Motor neuron (in vitro differentiated cells): Measurements from ENCODE around the gene CHD9. TPM values are rescaled to one million over a fixed set of nuclear protein-coding genes. Genes with fewer than 3 reads are reported as not detected.

Experiments
- ATAC-seq, 8 experiments: fragments of 200-7000 bp; cut with Tn5 transposase; replicated peaks in 6 of 8; 2 replicates each; pipeline ENCODE4 v1.8.0; 2021; ENCODE audit warnings: mild to moderate bottlenecking in 8 of 8, moderate library complexity in 8 of 8
- H3K27ac ChIP-seq, 2 donors: fragments of 250-450 bp; sonication (Bioruptor Pico); 2 replicates each; pipeline ENCODE4 v1.9.0; 2021; ENCODE audit warnings: antibody characterized with exemption in 2 of 2, mild to moderate bottlenecking in 2 of 2, moderate library complexity in 1 of 2
- H3K4me1 ChIP-seq, 2 donors: fragments of 250-450 bp; sonication (Bioruptor Pico); replicated peaks in 1 of 2; 2 replicates each; pipeline ENCODE4 v1.6.1; 2021; ENCODE audit warnings: antibody characterized with exemption in 2 of 2, mild to moderate bottlenecking in 2 of 2, moderate library complexity in 1 of 2
- H3K4me3 ChIP-seq, 5 donors: fragments of 250-450 bp; sonication (Bioruptor Pico); 2 replicates each; pipeline ENCODE4 v1.9.0; 2021; ENCODE audit warnings: antibody characterized with exemption in 5 of 5, mild to moderate bottlenecking in 5 of 5, moderate library complexity in 4 of 5
- WGBS, 10 experiments: fragments of 450-650 bp; shearing (Covaris generic); methylation state at CpG; one replicate each; pipeline ENCODE4 v1.0.0; 2022; 5-methylcytosine and 5-hydroxymethylcytosine counted together
- in situ Hi-C, 9 experiments: fragments of 400-800 bp; cut with MboI; loops; one replicate each; pipeline ENCODE4 v1.15.0; 2021; ENCODE audit warnings: low sequenced_read_pairs in 9 of 9, low pct_unique_long_range_greater_than_20kb in 2 of 9; ENCODE audit not compliant: unreplicated experiment in 9 of 9
- total RNA-seq, 8 experiments: library from RNA; unstranded; fragments of 300-600 nt; gene quantifications; 2 replicates each; pipeline versions ENCODE4 v1.2.3 to v1.2.4, GENCODE V29; 2022

The CHD9 gene
- total RNA-seq, 8 experiments from 2014 or later = 57.0 to 109 (median 65.7) TPM

DNA sequence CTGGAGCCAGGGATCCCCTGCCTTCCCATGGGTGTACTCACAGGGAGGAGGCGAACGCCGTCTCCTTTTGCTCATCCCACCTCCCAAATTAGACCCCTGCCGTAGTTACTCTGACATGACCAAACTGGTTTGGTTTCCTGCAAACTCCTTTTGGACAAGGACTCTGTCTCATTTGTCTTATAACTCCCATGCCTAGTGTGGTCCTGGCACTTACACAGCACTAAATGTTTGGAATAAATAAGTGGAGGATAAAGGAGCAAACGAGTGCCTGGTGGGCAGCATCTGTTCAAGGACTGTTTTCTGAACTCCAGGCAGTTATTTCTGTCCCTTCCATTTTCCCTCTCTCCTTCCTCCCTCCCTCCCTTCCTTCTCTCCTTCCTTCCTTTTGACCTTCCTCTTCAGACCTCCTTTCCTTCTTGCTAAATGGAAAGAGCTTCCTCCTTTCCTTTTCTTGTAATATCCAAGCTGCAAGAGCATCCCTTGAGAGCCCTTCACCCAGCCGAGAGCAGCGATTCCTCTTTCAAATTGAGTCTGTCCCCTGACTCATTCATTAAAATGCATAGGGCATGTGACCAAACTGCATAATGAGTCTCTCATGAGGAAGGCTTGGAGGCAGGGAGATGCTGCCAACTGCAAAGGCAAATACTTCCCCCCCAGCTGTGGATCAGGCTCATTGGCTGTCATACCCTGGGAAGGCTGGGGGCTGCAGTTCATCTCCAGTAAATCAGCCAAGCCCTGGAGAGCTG is 36.8 kb downstream of the CHD9 start:
- ATAC-seq = peak; percentile 60 to 100 (median 99)
- peak overlapping the region in 3 of 5 donors; percentile 3 to 21 (median 9) for H3K4me3 ChIP-seq
- H3K27ac ChIP-seq = peak overlapping the region; percentile 26
- peaks cover 6 to 16% of the 10 kb centered on the region in 2 donors for H3K4me1 ChIP-seq
- in situ Hi-C loops = no loop called here
- 0 to 70% (median 2%) methylated on average over 1 to 7 of the region's 7 CpGs; no CpG with 5 or more reads in 1 of the 10 experiments for WGBS, 10 experiments

DNA sequence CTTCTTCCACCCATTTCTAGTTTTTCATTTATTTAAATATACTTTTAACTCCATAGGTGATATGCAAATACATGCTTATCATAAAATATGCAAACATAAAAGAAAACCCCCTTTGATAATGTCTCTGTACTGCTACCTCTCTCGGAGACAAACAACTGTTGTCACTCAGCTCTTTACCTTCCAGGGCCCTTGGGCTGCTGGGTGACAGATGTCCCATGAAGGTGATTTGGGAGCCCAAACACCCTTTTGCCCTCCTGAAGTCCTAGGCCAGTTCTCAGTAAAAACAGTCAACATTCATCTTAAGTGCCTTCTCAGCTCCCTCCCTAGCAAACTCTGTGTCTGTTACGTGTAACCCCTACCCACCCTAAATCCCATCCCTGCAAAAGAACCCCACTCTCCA is 37.5 kb downstream of the CHD9 start:
- ATAC-seq = peak in 6 of 8 experiments; percentile 7 to 51 (median 41)
- H3K4me1 ChIP-seq = peaks cover 6 to 9% of the 10 kb centered on the region in 2 donors
- H3K4me3 ChIP-seq = peak overlapping the region in 3 of 5 donors; percentile 1 to 21 (median 3)
- WGBS, 10 experiments = 0 to 100% (median 67%) methylated on average over 1 to 2 of the region's 2 CpGs; no CpG with 5 or more reads in 3 of the 10 experiments
- in situ Hi-C loops = no loop called here
- peak overlapping the region in 1 of 2 donors; percentile 6 for H3K27ac ChIP-seq

- 17 to 100% (median 85%) methylated on average over 1 to 5 of the region's 5 CpGs; no CpG with 5 or more reads in 1 of the 10 experiments for WGBS, 10 experiments
- no peak for ATAC-seq
- Histone ChIP-seq H3K4me3 (no peak overlapping the region), H3K27ac (no peak overlapping the region), H3K4me1 (peaks cover 6 to 8% of the 10 kb centered on the region in 2 donors)
- in situ Hi-C loops = no loop called here
These were observed 38.5 kb downstream of the CHD9 start for GRCh38 chr16:53093162-53093744.

DNA sequence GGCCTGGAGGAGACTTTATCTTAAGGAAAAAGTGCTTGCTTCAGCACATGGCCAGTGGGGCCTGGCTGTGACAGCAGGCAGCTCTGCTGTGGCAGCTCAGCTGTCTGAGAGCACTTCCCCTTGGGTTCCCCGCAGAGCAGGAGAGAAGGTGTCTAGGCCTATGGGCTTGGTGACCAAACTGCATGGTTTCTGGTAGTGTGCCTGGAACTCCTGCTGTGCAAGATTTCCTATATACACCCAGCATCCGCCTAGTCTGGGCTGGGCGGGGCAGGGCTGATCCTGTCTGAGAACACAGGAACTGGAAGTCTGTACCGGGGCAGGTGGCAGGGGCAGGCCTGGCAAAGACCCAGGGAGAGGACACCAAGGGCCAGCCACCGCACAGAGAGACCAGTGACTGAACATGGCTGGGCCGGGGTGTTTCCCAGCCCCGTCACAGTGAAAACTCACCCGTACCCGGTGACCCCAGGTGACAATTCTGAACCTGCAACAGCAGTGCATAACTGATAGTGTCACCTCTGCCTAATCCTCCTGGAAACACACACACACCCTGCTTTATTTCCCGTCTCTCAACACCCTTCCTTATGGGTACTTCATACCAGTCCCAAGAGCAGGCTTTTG is 39.3 kb downstream of the CHD9 start:
- Histone ChIP-seq H3K27ac (no peak overlapping the region), H3K4me1 (peaks cover 15 to 16% of the 10 kb centered on the region in 2 donors), H3K4me3 (no peak overlapping the region)
- 0 to 100% (median 80%) methylated on average over 1 to 6 of the region's 10 CpGs; no CpG with 5 or more reads in 4 of the 10 experiments for whole genome bisulfite sequencing, 10 experiments
- in situ Hi-C loops = no loop called here
- ATAC-seq = peak in 1 of 8 experiments; percentile 4

DNA sequence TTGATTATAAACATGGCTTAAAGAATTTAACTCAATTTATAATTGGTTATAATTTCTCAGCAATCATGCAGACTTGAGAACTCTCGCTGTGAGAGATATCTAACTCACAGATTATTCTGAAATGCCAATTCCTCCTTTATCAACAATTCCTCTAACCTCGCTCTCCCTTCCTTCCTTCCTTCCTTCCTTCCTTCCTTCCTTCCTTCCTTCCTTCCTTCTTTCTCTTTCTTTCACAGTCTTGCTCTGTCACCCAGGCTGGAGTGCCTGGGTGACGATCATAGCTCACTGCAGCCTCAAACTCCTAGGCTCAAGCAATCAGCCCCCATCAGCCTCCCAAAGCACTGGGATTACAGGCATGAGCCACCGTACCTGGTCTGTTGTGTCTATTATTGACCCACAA is 42.4 kb downstream of the CHD9 start:
- no peak overlapping the region for H3K4me3 ChIP-seq
- 50 to 100% (median 86%) methylated on average over 1 to 3 of the region's 4 CpGs; no CpG with 5 or more reads in 3 of the 10 experiments for WGBS, 10 experiments
- peaks cover 24% of the 10 kb centered on the region in 2 donors for H3K4me1 ChIP-seq
- ATAC-seq = no peak
- no peak overlapping the region for H3K27ac ChIP-seq
- in situ Hi-C loops = no loop called here

DNA sequence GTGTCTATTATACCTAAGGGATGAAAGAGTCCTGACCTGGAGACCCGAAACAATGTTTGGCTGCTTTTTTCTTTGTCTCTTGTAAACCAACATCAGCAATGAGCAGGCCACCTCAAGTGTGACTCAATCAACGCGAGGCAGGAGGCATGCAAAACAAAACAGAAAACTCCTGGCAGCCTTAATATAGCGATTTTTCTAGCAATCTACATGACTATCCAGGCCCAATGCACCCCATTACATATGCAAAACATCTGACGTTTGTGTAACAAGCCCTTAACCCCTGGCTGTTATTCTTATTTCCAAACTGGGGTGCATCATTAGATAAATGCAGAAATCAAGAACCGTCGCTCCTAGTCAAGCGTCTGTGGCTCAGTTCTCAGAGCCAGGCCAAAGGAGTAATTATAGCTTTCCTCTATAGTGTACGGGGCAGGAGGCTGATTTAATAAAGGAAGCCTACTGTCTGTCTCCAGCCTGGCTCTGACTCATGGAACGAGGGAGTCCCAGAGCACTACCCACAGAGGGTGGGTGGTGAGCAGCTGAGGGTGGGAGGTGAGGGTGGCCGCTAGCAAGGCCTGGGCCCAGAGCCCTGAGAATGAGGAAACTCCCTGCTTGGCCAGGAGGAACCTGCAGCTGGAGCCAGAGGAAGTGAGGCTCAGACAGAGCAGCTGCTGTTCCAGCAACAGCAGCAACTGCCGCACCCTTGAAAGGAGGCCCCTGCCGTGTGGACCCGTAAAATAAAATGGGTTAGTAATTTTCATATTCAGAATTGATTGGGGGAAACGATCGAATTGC is 43.9 kb downstream of the CHD9 start:
- in situ Hi-C loops = no loop called here
- 0 to 45% (median 30%) methylated on average over 3 to 13 of the region's 16 CpGs; no CpG with 5 or more reads in 1 of the 10 experiments for WGBS, 10 experiments
- peak overlapping the region; percentile 58 to 77 for H3K27ac ChIP-seq
- H3K4me1 ChIP-seq = peaks cover 24% of the 10 kb centered on the region in 2 donors
- ATAC-seq = peak; percentile 64 to 90 (median 86)
- peak overlapping the region in 3 of 5 donors; percentile 14 to 25 (median 21) for H3K4me3 ChIP-seq

GRCh38 chr16:53099318-53100130 is 44.7 kb downstream of the CHD9 start:
- Histone ChIP-seq H3K27ac (peak overlapping the region; percentile 58 to 77), H3K4me3 (peak overlapping the region in 4 of 5 donors; percentile 8 to 25 (median 18)), H3K4me1 (peaks cover 24% of the 10 kb centered on the region in 2 donors)
- WGBS, 10 experiments = 0 to 27% (median 3%) methylated on average over 1 to 9 of the region's 26 CpGs; no CpG with 5 or more reads in 4 of the 10 experiments
- in situ Hi-C loops = no loop called here
- peak; percentile 63 to 83 (median 78) for ATAC-seq

- no peak for ATAC-seq
- in situ Hi-C loops = no loop called here
- Histone ChIP-seq H3K27ac (peak overlapping the region; percentile 58 to 77), H3K4me3 (peak overlapping the region in 3 of 5 donors; percentile 14 to 25 (median 21)), H3K4me1 (peaks cover 24% of the 10 kb centered on the region in 2 donors)
- WGBS, 10 experiments = 40 to 100% (median 56%) methylated on average over 1 to 8 of the region's 9 CpGs; no CpG with 5 or more reads in 4 of the 10 experiments
These were observed 45.4 kb downstream of the CHD9 start for GRCh38 chr16:53100131-53100748.

DNA sequence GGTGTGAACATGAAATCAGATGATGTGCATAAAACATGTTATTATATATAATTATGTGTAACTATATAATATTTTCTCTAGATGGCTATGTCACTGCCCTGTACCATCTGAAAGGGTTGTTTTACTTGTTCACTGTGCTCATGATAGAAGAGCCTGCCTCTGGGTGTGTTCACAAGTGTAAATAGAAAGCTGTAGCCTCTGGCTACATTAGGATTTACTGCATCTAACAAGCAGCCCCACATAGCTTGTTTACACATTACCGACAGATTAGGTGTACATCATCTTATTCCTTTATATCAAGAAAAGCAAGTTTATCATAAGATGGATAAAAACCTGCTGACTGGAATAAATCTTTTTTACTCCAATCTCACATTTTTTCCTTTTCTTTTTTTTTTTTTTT is 46.1 kb downstream of the CHD9 start:
- no peak overlapping the region for H3K27ac ChIP-seq
- peaks cover 24% of the 10 kb centered on the region in 2 donors for H3K4me1 ChIP-seq
- WGBS, 10 experiments = 36 to 100% (median 88%) methylated on average over 1 of the region's 1 CpG; no CpG with 5 or more reads in 3 of the 10 experiments
- in situ Hi-C loops = no loop called here
- H3K4me3 ChIP-seq = no peak overlapping the region
- no peak for ATAC-seq

GRCh38 chr16:53103811-53104210 is 49.0 kb downstream of the CHD9 start:
- in situ Hi-C loops = no loop called here
- H3K4me1 ChIP-seq = peaks cover 18% of the 10 kb centered on the region in 2 donors
- no peak overlapping the region for H3K27ac ChIP-seq
- no peak for ATAC-seq
- 61 to 100% (median 82%) methylated on average over 1 to 4 of the region's 4 CpGs; no CpG with 5 or more reads in 2 of the 10 experiments for WGBS, 10 experiments
- H3K4me3 ChIP-seq = no peak overlapping the region

DNA sequence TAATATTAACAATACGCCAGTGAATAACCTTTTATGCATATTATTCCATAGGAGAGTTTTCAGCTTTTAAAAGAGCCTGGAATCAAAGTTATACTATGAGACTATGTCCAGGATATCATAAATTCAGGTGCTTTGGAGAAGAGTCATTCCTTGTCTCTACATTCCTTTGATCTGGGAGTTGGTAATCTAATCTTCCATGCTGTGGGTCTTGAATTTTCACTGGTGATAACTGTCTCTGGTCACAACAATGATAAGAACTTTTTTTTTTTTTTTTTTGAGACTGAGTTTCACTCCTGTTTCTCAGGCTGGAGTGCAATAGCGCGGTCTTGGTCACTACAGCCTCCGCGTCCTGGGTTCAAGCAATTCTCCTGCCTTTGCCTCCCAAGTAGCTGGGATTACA is 50.8 kb downstream of the CHD9 start:
- H3K4me3 ChIP-seq = no peak overlapping the region
- WGBS, 10 experiments = 89 to 100% (median 97%) methylated on average over 1 to 5 of the region's 5 CpGs; no CpG with 5 or more reads in 1 of the 10 experiments
- H3K27ac ChIP-seq = no peak overlapping the region
- in situ Hi-C loops = no loop called here
- H3K4me1 ChIP-seq = peaks cover under 1% of the 10 kb centered on the region in 2 donors
- ATAC-seq = no peak
